HUDEP-2 (cell line): Measurements from ENCODE around the gene FRMD6.
A peak's percentile ranks its signal among the peaks of the same experiment; 100 is the strongest.
"Not testable (repeated sequence)": the region's sequence is repeated elsewhere in the genome, so short reads cannot be mapped to it uniquely, and the experiment has no call there.

ENCODE experiments used
- DNase-seq, 76 experiments: peaks; one replicate each; lab custom pipeline; 2025; ENCODE audit not compliant: unreplicated experiment in 76 of 76; lab: John Stamatoyannopoulos, UW

FRMD6 gene

DNA sequence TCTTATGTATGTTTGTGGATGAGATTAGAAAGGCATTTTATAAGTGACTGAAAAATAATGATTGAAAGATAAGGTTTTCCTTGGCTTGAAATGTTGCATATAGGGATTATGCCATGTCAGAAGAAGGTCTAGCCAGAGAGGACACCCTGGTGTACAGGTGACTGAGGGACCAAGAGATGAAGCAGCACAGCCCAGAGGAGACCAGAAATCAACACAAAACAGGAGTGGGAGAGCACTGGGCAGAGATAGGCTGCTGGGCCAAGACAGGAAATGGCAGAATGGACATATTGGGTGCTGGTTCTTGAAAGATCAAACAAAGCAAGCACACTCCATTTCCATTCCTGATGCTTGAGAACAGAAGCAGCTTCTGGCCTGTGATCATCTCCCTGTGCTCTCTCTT lies 24.4 kb upstream of the FRMD6 start:
- DNase-seq = no peak

DNA sequence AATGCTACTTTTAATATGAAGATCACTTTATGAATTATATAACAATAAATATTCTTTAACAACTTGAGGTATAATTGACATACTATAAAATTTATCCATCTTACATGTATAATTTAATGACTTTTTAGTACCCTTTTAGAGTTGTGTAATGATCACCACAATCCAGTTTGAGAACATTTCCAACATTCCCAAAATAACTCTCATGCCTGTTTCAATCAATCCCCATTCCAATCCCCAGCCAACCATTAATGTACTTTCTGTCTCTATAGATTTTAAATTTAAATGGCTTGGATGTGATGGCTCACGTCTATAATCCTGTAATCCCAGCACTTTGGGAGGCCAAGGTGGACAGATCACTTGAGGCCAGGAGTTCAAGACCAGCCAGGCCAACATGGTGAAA lies 23.5 kb upstream of the FRMD6 start:
- no peak for DNase-seq

DNA sequence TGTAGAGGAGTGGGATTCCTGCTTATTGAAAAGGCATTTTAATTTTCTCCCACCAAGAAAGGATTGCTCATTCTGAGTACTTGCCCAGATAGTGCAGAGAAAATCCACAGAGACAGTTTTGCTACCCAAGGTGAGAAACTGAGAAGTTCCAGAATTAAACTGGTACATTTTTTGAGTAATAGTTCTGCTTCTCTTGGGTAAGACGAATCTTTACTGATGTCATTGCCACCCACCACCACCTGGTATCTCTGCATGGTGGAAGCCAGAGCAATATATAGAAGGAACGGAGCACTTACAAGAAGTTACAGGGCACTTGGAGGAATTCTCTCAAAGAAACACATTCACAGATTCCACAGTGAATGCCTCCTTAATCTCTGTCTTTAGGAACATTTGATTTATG lies 20.7 kb upstream of the FRMD6 start:
- DNase-seq = no peak

DNA sequence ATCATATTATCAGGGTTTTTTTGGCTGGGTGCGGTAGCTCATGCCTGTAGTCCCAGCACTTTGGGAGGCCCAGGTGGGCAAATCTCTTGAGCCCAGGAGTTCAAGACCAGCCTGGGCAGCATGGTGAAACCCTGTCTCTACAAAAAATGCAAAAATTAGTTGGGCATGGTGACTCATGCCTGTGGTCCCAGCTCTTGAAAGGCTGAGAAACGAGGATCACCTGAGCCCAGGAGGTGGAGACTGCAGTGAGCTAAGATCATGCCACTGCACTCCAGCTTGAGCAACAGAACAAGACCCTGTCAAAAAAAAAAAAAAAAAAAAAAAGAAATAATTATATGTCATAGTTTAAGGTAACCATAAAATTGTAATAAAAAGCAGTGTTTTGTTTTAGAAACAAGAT lies 18.4 kb upstream of the FRMD6 start:
- not testable (repeated sequence) for DNase-seq

DNA sequence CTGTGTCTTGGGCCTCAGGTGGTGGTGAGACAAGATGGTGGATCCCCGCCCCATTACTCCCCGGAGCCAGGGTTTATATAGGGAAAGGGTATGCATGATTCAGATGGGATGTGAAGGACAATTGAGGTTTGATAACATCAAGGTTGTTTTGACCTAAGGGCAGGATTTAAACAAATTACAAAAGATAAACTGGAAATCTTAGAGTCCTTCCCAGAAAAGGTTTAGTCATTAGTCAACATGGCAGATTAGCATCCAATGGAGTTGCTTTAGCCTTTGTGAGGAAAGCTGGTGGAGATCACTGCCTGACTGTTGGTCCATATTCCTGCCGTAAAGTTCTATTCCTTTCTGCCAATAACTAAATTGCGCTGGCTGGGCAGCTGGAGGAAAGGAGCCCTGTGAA lies 15.6 kb upstream of the FRMD6 start:
- DNase-seq = no peak

DNA sequence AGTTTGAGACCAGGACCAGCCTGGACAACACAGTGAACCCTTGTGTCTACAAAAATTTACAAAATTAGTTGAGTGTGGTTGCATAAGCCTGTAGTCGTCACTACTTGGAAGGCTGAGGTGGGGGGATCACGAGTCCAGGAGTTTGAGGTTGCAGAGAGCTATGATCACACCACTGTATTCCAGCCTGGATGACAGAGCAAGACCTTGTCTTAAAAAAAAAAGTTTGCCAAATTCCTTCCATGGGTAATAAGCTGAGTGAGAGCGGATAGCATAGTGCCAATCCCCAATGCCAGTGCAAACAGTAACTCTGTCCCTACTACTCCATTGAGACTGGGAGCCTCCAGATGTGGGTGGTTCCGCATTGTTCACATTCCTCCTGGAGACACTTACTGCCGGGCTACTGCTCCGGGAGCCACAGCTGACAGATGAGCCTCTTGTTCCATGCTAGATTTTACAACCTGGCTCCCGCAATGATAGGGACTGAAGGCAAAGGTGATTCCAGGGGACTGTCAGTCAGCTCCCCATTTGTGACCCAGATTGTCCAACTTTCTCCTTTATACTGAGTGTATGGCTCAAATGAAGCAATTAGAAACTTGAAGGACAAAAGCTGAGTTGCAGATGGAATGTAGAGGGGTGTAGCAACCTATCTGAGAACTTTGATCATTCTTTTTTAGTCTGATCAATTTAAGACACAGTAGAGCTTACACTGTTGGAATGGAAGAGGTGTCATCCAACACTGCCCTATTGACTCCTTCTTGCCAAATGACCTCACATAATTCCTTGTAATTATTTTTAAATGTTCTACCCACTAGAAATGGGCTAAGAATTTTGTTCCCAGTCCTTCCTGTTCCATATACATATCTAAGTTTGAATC lies 13.4 kb upstream of the FRMD6 start:
- no peak for DNase-seq

DNA sequence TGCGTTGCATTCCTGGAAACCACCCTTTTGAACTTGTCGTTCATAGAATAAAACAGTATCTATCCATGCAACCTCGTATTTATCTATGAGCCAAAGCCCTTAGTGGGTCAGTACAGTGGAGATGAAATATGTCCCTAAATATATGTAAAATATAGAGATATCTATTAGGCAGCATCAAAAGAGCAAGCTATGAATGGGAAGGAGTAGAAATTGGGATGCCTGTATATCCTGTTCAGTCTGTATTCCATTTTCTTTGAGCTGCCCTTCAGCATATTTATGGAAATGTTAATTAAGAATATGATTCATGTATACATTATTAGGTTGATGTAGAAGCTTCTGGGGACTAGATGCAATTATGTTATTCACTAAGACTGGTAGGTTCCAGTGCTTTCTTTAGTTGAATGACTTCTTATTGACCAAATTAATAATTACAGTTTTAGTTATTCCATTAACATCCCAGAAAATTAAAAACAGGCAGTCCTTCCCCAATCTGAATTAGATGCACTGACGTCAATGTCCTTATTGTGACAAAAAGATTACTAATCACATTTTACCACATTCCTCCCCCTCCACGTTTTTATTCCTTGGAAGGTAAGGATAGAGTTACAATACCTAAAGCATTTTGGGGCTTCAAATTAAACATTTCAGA lies 11.9 kb upstream of the FRMD6 start:
- no peak for DNase-seq

DNA sequence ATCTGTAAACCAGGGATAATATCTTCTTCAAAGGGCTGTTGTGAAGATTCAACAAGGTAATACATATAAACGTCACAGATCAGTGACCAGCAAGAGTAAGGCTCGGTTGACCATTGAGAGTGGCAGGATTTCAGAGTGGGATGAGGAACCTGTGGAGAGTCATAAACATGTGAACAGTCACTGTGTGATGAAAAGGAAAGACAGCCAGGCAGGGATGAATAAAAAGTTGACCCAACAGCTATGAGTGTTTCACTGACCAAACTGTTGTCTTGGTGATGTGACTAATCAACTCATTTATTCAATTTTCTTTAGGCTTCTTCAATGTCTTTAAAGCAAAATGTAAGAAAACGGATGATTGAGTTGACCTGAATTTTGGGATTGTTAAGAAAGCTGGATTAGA lies 8.6 kb upstream of the FRMD6 start:
- DNase-seq = no peak

DNA sequence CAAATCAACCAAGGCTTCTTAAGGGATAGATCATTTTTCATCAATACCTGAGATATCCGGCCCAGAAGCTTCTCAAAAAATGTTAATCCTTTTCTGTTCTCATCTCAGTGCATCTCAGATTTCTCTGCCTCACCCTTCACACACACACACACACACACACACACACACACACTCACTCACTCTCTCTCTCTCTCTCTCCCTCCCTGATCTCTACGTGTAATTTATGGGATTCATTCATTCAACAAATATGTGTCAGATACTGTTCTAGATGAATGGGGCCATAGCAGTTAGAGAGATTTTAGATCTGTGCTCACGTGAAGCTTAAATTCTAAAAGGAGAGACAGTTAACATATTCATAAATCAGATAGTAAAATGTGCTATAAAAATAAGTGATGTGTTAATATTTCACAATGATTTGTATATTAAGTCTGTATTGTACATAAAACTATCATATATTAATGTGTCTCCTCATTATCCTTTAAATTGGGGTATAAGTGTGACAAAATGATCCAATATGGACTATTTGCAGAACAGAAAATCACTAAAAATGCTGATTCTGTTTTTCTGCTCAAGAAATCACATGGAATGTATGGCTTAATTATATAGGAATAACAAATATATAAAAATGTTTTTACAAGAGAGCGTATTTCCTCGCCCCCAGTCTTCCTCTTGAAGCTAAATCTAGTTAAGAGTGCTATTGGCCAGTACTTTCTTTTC lies 7.3 kb upstream of the FRMD6 start:
- DNase-seq = no peak

DNA sequence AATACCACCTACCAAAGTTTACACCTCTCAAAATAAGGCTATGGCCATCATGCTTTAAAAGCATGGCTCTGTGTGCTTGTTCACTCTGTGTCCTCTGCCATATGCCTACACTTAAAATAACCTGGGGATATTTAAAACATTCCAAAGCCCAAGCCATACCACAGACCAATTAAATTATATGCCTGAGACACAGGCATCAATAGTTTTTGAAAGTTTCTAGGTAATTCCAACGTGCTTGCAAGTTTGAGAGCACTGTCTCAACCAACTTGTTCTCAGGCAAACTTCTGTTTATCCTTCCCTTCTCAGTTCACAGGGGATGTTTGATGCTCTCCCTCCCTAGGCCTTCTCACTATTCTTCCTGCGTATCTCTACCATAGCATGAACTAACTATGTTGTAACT lies 3.4 kb upstream of the FRMD6 start:
- DNase-seq = no peak

DNA sequence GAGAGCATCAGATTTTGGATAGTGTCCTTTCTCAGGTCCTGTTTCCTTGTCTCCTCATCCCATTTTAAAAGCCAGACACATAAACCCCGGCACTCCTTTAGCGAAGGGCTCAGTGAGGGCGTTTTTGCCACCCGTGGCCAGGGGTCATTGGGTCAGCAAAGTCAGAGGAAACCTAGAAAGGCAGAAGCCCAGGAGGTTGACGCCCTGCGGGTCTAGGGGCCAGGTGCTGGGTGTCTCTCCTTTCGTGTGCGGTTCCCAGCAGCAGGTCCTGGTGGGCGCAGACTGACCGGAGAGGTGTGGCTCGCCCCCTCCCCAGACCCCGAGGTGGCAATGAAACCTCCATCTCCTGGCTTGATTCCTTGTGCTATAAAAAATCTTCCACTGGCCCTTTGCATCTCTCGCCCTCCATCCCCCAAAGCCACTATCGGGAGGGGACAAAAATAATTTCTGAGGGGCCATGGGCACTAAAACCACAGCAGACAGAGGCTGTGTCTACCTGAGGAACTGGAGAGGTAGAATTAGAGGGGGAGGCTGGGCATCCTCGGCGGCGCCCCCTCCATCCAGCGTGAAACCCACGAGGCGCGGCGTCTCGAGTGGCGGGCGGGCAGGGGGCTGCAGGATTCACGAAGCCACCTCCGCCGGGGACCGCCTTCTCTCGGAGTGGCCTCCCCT lies 858 bp upstream of the FRMD6 start:
- DNase-seq = peak in 1 of 76 experiments; percentile 1

DNA sequence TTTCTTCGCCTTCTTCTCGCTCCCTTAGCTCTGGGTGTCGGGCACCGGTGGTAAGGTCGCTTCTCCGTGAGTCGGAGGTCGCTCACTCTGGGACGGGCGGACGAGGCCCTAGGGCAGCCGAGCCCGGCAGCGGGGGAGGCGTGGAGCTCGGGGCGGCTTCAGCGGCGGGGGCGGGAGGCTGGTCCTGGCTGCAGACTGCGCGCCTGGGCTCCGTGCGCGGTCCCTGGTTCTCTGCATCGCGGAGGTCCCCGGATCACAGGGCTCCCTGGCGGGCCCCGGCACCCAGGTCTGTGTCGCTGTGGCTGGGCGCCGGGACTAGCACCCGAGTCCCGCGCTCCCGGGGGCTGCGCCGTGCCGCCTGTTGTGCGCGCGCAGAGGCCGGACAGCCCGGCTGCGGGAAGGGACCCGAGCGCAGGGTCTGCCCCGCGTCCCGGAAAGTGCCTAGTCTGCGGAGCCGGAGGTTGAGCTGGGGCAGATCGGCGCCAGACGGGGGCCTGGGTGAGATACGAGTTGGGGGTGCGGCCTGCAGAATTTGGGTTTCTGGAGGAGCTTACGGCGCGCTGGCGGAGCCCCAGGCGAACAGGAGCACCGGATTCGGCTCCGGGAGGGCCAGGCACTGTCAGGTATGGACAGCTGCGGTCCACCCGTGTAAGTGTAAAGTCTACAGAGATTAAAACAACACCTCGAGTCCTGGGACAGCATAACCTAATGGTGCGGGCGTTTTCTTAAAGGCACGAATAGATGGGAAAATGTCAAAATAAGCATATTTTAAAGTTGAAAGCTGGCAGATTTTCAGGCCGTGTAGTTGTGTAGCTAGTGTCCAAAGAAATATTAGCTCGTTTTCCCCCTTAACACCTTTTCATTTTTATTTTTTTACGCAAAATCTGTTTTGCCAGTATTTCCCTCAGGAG lies 713 bp downstream of the FRMD6 start:
- DNase-seq = peak in 9 of 76 experiments; percentile 2 to 65 (median 42)

DNA sequence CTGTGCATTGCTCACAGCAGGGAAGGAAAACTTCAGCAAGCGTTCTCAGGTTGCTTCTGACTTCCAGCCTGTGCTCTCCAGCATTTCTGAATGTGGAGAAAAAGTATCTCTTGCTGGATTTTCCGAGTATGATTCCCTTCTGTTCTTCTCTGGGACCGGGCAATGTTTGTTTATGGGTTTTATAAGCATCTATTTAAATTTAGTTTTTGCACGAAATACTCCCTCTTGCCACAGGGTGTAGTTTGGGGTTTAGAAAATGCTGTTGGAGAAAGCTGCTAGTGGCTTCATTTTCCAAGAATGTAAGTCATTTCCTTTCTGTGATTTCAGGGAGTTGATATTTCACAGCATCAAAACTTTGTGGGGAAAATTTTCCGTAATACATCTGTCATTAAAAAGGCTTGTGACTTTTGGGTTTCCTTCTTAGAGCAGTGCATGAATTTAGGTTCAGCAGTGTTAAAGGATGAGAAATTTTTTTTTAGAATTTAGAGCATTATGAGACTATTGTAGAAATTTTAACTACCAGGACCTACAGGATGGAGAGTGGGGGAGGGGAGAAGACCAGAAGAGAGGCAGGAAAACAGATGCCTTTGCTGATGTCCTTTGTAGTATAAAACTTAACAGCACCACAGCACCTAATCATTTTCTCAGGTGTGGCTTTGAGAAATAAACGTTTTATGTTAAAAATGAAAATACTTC lies 1.5 kb downstream of the FRMD6 start:
- DNase-seq = no peak

DNA sequence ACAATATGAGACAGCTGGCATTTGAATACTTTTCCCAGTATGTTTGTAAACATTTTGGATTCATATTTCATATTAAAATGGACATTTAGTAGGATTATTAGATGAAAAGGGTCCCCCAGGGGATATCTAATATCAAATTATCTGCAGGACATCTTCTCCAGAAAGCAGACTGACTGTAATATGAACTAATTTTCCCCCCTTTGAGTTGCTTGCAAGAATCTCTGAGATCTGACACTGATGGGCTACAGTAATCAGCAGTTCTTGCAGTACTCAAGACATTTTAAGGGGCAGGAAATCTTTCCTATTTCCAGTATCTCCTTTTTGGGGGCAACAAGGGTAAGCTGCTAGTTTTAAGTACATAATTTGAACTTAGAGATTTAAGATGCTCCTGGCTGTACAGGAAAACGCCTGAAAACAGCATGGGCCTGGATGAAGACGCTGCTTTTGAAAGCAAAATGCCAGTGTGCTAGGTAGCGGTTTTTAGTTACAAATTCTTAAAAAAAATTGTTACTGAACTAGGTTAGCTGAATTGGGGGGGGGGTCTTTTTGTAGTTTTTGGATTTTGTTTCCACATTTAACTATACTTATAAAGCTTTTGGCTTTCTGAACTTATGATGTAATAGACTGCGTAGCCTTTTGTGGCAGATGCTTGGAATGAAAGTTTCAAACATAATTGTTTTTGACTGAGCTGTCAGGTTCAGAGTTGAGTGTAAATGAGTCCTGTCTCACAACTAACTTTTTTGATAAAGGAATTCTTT lies 2.2 kb downstream of the FRMD6 start:
- DNase-seq = no peak

DNA sequence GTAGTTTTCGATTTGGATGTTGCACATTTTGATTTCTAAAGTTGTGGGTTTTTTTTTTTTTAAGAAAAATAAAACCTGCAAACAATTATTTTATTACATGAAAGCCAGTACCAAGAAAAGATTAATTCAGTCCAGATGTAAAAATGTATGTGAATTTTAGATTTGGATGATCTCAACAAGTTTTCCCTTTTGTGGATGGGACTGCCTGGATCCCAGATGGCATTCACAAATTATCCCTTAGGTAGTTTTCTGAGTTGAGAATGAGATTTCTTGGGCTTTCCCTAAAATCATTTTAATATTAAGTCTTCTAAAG lies 2.8 kb downstream of the FRMD6 start:
- DNase-seq = no peak

DNA sequence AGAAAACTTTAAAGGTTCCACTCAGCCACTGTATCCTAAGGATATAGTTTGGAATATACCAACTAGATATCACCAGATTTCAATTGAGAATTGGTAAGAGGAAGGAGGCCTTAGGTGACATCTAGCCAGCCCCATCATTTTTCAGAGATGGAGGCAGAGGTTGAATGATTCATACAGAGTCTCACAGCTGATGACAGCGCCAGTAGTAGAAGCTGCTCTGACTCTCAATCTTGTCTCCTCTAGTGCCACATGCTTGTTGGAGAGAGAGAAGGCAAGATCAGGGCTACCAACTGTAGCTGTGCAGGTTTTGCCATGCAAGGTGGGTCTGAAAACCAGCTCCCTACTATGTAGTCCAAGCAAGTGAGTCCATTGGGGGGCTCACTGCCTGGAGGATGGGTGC lies 6.1 kb downstream of the FRMD6 start:
- no peak for DNase-seq

DNA sequence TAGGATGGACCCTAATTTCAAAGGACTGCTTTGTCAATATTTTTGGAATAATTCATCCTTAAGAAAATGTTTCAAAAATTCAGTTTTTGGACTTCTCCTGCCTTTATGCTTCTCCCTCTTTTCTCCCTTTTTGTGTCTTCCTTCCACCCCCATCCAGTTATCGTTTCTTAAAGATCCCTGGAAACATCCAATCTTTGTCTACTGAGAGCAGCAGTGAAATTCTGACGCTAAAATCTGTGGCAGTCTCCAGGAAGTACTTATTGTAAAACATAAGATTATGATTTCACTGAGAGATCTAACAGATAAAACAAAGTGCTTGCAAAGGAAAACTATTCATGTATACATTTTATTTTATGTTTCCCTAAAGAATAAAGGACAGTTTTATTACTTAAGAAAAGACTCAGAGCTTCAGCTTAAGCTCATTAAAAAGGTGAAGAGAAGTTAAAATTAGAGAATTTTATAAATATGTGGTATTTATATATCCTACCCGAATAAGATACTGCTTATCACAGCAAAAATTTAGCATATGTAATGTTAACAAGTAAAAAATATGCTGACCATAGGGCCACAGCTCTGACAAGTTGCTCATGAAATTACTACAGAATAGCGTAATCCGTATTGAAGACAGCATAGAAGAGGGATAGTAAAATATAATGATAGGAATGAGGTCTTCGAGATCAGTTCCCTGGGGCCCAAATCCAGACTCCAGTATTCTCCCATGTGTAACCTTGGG lies 6.9 kb downstream of the FRMD6 start:
- no peak for DNase-seq

DNA sequence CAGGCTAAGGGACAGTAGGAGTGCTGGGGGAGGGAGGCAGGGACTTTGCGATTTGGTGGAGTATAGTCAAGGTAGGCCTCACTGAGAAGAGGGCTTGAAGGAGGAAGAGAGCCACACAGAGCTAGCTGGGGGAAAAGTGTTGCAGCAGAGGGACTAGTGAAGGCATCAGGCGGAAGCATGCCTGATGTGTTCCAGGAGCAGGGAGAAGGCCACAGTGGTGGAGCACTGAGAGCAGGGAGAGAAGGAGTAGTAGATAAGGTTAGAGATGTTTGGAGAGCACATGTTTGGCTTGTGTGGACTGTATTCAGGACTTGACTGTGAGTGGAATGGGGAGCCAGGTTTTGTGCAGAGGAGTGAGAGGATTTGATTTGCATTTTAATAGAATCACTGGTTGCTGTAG lies 9.0 kb downstream of the FRMD6 start:
- no peak for DNase-seq
